DND-41 (cell line): ENCODE measurements around the gene VMA21.

Source experiments
- ATAC-seq: fragments of 200-7000 bp; cut with Tn5 transposase; 3 replicates; pipeline ENCODE4 v1.9.1; 2021; ENCODE audit warnings: low read depth; ENCODE audit not compliant: insufficient read depth
- DNase-seq: peaks from one replicate; pipeline ENCODE4 v3.0.0-alpha.2; 2020
- H2AFZ ChIP-seq: 2 replicates; pipeline ENCODE4 v1.6.0; 2012; ENCODE audit warnings: low read depth, low read length
- H3K27ac ChIP-seq: 2 replicates; pipeline ENCODE4 v1.5.1; 2012; ENCODE audit warnings: low read length, inconsistent platforms
- H3K27me3 ChIP-seq: fragments of 200-600 bp; sonication (generic); 2 replicates; pipeline ENCODE4 v1.6.0; 2012; ENCODE audit warnings: low read length, mild to moderate bottlenecking, inconsistent platforms; ENCODE audit not compliant: insufficient read depth, poor library complexity
- H3K36me3 ChIP-seq: 2 replicates; pipeline ENCODE4 v1.5.1; 2012; ENCODE audit warnings: low read length, inconsistent platforms; ENCODE audit not compliant: insufficient read depth
- H3K4me1 ChIP-seq: 2 replicates; pipeline ENCODE4 v1.5.1; 2012; ENCODE audit warnings: mild to moderate bottlenecking, low read length; ENCODE audit not compliant: insufficient read depth
- H3K4me2 ChIP-seq: 2 replicates; pipeline ENCODE4 v1.6.0; 2012; ENCODE audit warnings: mild to moderate bottlenecking, moderate library complexity, low read length, inconsistent platforms; ENCODE audit not compliant: insufficient read depth
- H3K4me3 ChIP-seq, 2 experiments: fragments of 200-600 bp in 1 of 2; shearing (Covaris generic) in 1 of 2; 2 replicates each; pipeline ENCODE4 v1.5.1; 2012 to 2016; ENCODE audit warnings: inconsistent platforms in 2 of 2, low read length in 2 of 2, mild to moderate bottlenecking in 2 of 2, low read depth in 1 of 2, moderate library complexity in 1 of 2
- H3K79me2 ChIP-seq: 2 replicates; pipeline ENCODE4 v1.6.0; 2012; ENCODE audit warnings: low read length, inconsistent platforms; ENCODE audit not compliant: insufficient read depth
- H3K9ac ChIP-seq: 2 replicates; pipeline ENCODE4 v1.6.0; 2012; ENCODE audit warnings: low read depth, mild to moderate bottlenecking, inconsistent platforms, low read length, moderate library complexity
- H3K9me3 ChIP-seq: 2 replicates; pipeline ENCODE4 v1.5.1; 2012; ENCODE audit warnings: low read length, moderate library complexity, mild to moderate bottlenecking, inconsistent platforms; ENCODE audit not compliant: insufficient read depth, severe bottlenecking
- H4K20me1 ChIP-seq: 2 replicates; pipeline ENCODE4 v1.6.0; 2012; ENCODE audit warnings: low read length; ENCODE audit not compliant: insufficient read depth
- EZH2 ChIP-seq: IDR thresholded peaks from 3 replicates; pipeline ENCODE4 v1.6.1; 2012; ENCODE audit warnings: borderline replicate concordance, low read depth, mild to moderate bottlenecking, moderate library complexity, low read length, inconsistent platforms; ENCODE audit not compliant: severe bottlenecking
- TF ChIP-seq, protein P1 (sequence below): IDR thresholded peaks from 2 replicates; pipeline ENCODE4 v1.5.1; 2012; ENCODE audit warnings: borderline replicate concordance, low read length, moderate library complexity, mild to moderate bottlenecking; ENCODE audit not compliant: poor library complexity, severe bottlenecking; ENCODE audit errors: extremely low read depth

Gene VMA21

DNA sequence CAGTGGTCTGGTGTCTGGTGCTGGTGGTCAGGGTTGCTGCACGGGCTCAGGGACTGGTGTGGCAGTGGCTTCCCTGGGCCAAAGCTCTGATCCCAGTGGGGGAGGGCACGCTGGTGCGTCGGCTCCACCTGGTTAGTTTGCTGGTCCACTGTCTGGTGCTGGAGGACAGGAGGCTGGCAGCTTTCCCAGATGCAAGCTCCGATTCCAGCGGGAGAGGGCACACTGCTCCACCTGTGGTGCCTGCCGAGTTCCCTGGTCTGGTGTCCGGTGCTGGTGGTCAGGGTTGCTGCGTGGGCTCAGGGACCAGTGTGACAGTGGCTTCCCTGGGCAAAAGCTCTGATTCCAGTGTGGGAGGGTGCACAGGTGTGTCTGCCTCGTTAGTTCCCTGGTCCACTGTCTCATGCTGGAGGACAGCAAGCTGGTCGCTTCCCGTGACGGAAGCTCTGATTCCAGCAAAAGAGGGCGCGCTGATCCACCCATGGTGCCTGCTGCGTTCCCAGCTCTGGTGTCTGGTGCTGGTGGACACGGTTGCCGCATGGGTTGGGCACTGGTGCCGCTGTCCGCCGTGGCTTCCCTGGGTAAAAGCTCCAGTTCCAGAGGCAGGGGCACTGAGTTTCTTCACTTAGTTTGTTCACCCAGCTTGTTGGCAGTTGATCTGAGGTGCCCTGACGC, 5.8 kb downstream of the VMA21 start:
- Histone ChIP-seq H4K20me1 (peaks cover 45% of the 10 kb centered on the region), H3K9ac (no peak overlapping the region), H3K27me3 (no peaks in the 10 kb centered on the region), H3K27ac (no peak overlapping the region), H2AFZ (no peak overlapping the region), H3K9me3 (no peaks in the 10 kb centered on the region), H3K4me3 (no peak overlapping the region), H3K79me2 (peaks cover 82% of the 10 kb centered on the region), H3K4me2 (peak overlapping the region; percentile 22; the same call in 1 of the 2 replicates), H3K36me3 (peaks cover 43% of the 10 kb centered on the region), H3K4me1 (peaks cover 19% of the 10 kb centered on the region)
- TF ChIP-seq, protein P1, sequence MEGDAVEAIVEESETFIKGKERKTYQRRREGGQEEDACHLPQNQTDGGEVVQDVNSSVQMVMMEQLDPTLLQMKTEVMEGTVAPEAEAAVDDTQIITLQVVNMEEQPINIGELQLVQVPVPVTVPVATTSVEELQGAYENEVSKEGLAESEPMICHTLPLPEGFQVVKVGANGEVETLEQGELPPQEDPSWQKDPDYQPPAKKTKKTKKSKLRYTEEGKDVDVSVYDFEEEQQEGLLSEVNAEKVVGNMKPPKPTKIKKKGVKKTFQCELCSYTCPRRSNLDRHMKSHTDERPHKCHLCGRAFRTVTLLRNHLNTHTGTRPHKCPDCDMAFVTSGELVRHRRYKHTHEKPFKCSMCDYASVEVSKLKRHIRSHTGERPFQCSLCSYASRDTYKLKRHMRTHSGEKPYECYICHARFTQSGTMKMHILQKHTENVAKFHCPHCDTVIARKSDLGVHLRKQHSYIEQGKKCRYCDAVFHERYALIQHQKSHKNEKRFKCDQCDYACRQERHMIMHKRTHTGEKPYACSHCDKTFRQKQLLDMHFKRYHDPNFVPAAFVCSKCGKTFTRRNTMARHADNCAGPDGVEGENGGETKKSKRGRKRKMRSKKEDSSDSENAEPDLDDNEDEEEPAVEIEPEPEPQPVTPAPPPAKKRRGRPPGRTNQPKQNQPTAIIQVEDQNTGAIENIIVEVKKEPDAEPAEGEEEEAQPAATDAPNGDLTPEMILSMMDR = no peak
- no peak for TF ChIP-seq EZH2
- no peak for ATAC-seq
- no peak for DNase-seq

DNA sequence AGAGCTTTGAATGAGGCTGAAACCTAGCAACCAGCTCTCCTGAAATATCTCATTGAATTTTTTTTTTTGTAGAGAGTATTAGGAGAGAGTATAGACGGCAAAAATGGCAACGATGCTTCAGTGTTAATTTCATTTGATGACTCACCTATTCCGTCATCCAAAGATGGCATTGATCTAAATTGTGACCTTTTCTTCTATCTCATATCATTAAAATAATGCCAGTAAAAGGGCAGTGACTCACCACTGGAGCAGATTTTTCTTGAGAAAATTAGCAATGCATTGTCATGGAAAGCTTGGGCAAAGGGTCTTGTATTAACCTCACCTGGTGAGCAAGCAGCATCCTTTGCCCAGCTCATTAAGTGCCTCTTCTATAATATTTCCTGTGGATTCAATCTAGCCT, 19.6 kb downstream of the VMA21 start:
- Histone ChIP-seq H3K4me1 (no peaks in the 10 kb centered on the region), H3K4me3 (no peak overlapping the region), H3K9ac (no peak overlapping the region), H3K79me2 (no peaks in the 10 kb centered on the region), H3K36me3 (no peaks in the 10 kb centered on the region), H3K4me2 (no peak overlapping the region), H2AFZ (no peak overlapping the region), H3K9me3 (no peaks in the 10 kb centered on the region), H3K27ac (no peak overlapping the region), H4K20me1 (no peaks in the 10 kb centered on the region), H3K27me3 (no peaks in the 10 kb centered on the region)
- TF ChIP-seq, protein P1 = no peak
- no peak for TF ChIP-seq EZH2
- ATAC-seq = no peak
- no peak for DNase-seq

DNA sequence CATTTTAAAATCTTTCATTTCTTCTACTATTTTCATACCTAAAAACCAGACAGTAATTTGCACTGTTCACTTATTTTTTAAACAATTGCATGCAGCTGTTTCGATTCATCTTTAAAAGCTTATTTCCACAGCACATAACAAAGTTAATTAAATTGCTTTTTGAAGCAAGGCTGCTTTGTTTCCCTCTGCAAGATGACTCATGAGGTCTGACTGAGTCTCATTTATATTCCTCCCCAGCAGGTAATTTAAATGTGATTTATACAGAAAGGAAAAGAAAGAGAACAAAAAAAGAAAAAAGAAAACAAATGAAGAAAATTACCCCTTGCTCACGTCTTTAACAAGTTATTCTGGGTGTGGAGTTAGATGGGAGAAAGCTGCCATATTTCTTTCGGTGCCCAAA, 22.8 kb downstream of the VMA21 start:
- H3K4me1 ChIP-seq = no peaks in the 10 kb centered on the region
- H3K27me3 ChIP-seq = no peaks in the 10 kb centered on the region
- no peaks in the 10 kb centered on the region for H3K79me2 ChIP-seq
- H3K9ac ChIP-seq = no peak overlapping the region
- H3K36me3 ChIP-seq = no peaks in the 10 kb centered on the region
- H2AFZ ChIP-seq = no peak overlapping the region
- DNase-seq (no peak), ATAC-seq (no peak)
- no peak overlapping the region for H3K27ac ChIP-seq
- H3K4me2 ChIP-seq = no peak overlapping the region
- H3K4me3 ChIP-seq = no peak overlapping the region
- no peak for TF ChIP-seq EZH2
- TF ChIP-seq, protein P1 = no peak
- no peaks in the 10 kb centered on the region for H4K20me1 ChIP-seq
- H3K9me3 ChIP-seq = no peaks in the 10 kb centered on the region
